ENCODE data around the gene NR1H2. TPM values are rescaled to one million over a fixed set of nuclear protein-coding genes. Genes with fewer than 3 reads are reported as not detected.
"Not testable (repeated sequence)": the region's sequence is repeated elsewhere in the genome, so short reads cannot be mapped to it uniquely, and the experiment has no call there.

The NR1H2 gene
- total RNA-seq: 64.5 TPM

DNA sequence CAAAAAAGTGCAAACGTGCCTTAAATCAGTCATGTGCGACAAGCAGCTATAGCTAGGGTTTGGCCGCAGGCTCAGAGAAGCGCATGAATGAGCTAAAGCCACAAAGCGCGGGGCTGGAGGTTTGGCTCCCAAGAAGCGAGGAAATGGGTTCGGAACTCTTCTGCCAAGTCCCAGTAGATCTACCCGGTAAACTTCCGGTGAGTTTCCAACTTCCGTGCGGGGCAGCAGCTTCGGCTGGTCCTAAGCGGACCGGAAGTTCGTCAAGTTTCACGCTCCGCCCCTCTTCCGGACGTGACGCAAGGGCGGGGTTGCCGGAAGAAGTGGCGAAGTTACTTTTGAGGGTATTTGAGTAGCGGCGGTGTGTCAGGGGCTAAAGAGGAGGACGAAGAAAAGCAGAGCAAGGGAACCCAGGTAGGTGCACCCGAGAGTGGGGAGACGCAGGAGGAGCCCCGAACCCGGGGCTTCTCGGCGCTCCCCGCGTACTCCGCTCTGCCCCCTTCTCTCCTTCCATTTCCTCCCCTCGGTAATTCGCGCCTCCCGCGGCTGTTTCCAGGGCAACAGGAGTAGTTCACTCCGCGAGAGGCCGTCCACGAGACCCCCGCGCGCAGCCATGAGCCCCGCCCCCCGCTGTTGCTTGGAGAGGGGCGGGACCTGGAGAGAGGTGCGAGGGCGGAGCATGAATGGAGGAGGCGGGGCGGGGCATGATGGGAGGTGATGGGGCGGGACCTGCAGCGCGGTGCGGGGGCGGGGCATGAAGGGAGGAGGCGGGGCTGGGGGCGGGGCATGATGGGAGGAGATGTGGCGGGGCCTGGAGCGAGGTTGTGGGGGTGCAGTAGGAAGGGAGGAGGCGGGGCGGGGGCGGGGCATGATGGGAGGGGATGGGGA is at the start of gene NR1H2:
Gene NR1H2 (plus strand): TSS at position 292 of the 885 bp plus-strand sequence. CDS start 1,149 bp downstream, outside the sequence.
- peak; percentile 97 for DNase-seq (ENCODE audit: low spot score)

DNA sequence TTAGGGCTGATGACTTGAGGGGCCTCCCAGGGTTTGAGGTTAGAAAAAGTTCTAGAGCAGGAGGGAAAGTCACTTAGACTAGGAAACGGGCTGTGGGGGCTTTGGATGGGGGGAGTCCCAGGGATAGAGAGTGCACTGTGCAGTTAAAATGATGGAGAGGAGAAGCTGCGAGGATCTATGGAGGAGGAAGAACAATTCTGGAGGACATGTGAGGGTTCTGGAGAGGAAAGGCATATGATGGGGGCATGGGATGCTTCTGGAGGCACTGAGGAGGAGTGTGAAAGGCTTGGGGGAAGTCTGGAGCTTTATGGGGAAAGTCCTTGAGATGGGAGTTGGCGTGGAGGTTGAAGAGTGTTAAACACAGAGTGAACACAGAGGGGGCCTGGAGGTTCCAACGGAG is 49.2 kb upstream of the NR1H2 start:
- DNase-seq (ENCODE audit: low spot score): no peak

DNA sequence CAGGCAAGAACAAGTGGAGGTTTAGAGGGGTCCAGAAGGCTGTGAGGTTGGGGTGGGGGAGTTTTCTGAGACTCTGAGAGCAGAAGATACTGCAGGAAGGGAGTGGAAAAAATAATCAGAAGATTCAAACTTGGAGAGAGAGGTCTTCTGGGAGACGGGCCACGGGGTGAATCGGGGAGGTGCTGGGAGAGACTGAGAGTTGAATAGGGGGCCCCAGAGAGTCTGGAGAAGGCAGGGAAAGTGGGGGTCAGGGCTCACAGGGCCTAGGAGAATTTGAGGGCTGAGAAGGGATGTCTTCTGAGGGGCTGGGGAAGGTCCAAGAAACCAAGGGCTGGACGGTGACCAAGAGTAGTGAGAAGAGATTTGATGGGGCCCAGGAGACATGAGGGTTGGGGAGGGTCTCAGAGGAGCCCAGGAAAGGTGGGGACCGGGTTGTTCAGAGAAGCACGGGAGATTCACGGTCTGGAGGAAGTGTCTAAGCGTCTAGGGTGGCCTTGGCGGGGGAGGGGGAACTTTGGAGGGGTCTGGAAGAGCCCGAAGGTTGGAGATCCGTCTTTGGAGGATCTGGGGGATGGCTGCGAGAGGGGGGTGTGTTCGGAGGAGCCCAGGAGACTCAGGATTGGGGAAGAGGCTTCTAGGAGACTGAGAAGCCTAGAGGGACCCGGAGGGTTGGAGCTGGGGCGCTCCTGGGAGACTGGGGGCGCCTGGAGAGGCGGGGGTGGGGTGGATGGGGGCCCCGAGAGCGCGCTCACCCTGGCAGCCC is 48.6 kb upstream of the NR1H2 start:
- no peak for DNase-seq (ENCODE audit: low spot score)

DNA sequence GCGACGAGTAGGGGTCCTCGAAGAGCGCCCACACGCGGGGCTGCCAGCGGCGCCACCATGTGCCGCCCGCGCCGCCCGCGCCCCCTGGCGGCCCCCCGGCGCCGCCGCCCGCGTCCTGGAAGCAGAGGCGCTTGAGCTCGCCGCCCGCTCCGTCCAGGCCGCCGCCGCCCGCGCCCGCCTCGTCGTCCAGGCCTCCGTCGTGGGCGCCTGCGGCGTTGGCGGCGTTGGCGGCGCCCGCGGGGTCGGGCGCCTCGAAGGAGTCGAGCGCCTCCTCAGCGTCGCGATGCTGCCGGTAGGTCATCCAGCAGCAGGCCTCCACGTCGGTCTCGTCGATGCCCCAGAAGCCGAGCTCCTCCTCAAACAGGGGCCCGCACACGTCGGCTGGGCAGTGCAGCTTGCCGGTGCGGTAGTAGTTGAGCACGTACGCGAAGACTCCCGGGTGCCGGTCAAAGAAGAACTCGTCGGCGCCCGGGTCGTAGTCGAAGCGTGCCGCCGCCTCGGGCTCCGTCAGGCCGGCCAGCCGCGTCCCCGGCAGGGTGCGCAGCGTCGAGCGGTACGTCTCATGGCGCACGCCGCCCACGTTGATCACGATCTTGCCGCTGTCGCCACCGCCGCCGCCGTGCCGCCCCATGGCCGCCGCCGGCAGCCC is 47.9 kb upstream of the NR1H2 start:
- DNase-seq (ENCODE audit: low spot score): no peak

DNA sequence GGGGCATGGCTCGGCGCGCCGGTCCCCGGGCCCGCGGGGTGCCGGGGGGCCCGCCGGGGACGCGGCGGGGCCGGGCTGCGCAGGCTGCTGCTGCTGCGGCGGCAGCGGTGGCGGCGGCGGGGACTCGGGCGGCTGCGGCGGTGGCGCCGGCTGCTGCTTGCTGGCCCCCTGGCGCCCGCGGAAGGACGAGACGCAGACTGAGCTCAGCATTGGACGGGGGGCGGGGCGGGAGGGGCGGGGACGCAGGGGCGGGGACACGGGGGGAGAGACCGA is 47.4 kb upstream of the NR1H2 start:
- no peak for DNase-seq (ENCODE audit: low spot score)

DNA sequence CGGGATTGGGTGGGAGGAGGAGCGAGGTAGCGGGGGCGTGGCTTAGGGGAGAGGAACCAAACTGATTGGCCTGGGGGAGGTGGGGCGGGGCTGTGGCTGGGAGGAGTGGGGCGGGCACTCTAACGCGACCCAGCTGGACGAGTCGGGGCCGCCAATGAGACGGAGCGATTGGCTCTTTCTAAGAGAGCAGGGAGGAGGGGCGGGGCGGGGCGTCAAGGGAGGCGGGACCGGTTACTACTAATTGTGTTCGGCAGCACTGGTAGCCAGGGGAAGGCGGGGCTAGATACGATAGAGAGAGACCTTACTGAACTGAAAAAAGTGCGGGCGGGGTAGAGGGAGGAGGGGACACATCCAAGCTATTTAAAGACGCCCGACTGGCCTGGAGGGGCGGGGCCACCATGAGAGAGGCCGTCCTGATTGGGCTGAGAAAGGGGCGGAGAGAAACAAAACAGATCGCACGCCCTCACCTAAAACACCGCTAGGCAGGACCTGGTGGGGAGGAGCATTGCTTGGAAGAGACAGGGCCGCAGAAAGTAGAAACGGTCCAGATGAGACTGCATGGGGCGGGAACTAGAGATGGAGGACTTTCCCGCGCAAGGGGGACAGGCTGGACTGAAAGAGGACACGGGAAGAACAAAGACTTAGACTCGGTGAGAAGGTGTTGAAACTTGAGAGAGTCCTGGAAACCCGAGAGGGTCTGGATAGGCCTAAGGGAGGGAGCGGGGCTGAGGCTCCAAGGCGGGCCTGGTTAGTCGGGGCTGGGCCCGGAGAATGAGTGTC is 46.9 kb upstream of the NR1H2 start, which contains the start of gene KCNC3:
Gene KCNC3 (minus strand): TSS at position 232 of the 780 bp plus-strand sequence. CDS start 295 bp downstream, outside the sequence.
- peak; percentile 99 for DNase-seq (ENCODE audit: low spot score)

DNA sequence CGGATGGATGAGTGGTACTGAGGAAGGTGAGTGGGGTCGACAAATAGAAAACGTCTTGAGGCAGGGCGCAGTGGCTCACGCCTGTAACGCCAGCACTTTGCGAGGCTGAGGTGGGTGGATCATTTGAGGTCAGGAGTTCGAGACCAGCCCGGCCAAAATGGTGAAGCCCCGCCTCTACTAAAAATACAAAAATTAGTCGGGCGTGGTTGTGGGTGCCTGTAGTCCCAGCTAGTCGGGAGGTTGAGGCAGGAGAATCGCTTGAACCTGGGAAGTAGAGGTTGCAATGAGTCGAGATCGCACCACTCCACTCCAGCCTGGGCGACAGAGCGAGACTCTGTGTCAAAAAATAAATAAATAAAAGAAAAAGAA is 46.3 kb upstream of the NR1H2 start:
- not testable (repeated sequence) for DNase-seq (ENCODE audit: low spot score)

DNA sequence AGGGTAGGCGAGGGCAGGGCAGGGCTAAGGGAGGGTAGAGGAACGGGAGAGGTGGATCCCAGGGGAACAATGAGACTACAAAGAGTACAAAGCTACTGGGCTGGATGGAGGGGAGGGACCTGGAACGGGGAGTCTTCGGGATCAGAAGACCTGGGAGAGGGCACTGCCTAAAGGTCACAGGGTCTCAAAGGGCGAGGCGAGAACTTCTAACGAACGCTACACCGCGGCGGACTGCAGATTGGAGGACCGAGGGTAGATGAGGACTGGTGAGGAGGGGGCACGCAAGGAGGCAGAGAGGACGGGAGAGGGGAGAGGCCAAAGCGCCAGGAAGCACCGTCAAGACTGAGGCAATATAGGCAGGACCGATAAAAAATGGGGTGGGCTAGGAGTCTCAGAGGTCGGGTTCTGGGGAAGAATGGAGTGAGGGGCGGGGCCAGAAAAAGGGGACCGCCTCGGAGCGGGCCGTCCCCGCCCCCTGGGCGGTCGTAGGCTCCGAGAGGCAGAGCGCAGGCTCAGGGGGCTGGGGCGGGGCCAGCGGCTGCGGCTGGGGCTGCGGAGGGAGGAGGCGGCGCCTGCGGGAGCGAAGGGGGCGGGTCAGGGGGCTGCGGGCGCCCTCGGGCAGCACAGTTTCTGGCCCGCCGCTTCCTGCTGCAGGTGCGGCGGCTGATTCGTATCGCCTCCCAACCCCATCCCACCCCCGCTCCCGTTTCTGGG is 45.7 kb upstream of the NR1H2 start:
- DNase-seq (ENCODE audit: low spot score): peak; percentile 79

DNA sequence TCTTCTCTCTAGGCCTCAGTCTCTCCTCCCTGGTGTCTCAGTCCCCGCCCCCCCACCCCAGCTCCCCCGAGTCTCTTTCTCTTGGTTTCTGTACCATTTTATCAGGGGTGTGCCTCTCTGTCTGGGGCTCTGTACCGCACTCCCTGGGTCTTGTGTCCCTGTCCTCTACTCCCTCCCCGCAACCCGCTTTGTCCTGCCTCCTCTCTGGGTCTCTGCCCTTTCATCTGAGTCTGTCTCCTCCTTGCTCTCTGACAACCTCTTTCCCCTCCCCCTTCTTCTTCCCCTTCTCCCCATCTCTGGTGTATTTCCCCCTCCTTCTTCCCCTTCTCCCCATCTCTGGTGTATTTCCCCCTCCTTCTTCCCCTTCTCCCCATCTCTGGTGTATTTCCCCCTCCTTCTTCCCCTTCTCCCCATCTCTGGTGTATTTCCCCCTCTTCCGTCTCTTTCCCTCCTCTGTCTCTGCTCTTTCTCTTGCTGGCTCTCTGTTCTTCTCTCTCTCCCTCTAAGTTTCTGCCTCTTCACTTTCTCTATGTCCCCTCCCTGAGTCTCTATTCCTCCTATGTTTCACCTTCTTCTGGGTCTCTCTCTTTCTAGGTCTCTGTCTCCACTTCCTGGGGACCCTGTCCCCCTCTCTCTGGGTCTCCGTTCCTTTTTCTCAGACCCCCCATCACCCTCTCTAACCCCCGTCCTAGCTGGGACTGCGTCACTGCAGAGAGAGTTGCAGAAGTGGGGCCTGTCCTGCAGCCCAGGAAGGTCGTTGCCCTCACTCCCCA is 44.9 kb upstream of the NR1H2 start:
- DNase-seq (ENCODE audit: low spot score): no peak

DNA sequence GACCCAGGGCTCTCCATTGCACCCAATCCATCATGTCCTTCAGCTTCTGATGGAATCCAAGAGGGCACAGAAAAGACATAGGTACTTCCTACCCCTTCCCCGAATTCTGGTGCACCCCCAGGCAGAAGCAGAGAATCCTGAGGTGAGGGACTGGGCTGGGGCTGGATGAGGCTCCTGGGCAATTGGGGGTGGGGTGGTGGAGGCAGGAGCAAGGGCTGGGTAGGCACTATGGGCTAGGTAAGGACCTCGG is 44.3 kb upstream of the NR1H2 start:
- no peak for DNase-seq (ENCODE audit: low spot score)

DNA sequence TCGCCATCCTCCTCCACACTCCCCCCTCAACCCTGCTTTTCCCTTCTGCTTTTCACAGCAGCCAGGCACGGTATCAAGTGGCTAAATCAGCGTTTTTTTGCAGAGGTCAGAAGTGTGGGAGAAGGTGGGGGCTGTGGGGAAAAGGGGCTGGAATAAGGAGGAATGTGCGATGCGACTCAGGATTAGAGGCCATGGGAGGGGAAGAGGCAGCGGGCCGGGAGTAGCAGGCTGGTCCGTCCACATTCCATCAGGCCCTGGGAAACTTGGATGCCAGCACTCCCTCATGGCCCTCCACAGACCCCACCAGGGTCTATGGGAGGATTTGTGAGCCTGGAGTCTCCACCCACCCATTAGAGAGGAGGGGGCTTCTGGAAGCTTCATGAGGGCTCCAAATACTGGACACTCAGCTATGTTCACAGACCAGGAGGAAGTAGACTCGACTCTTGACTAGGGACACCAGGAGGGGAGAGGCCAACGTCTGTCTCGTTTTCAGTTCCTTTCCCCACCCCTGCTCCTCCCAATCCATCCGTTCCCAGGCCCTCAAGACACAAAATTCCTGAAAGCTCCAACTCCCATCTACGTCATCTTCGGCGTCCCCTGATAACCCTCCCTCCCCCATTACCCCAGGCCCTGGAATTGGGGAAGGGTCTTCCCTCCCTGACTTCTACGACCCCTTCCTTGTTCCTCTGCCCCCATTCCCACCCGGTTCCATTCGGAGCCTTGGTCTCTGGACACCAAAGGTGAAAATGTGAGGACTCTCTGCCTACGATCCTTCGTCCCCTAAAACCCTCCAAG is 43.8 kb upstream of the NR1H2 start:
- no peak for DNase-seq (ENCODE audit: low spot score)

DNA sequence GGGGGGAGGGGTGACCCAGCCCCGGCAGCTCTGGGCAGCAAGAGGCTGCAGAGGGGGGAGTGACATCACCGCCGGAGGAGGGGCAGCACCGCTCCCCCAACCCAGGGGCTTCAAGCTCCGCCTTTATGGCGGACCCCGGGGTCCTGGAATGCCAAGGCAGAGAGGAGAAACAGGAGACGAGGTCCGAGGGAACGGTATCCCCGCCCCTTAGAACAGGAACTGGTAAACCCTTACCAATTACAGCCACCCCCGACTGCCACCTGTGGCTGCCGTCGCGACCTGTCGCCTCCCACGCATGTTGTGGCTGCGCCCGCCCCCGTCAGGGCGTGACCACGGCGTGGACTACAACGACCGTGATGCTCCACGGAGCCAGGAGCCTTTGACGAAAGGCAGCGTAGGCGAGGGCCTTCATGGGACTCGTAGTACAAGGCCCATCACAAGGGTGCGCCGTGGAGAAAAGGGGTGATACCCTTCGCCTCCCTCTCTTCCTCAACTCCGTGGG is 43.0 kb upstream of the NR1H2 start:
- DNase-seq (ENCODE audit: low spot score): peak; percentile 91

DNA sequence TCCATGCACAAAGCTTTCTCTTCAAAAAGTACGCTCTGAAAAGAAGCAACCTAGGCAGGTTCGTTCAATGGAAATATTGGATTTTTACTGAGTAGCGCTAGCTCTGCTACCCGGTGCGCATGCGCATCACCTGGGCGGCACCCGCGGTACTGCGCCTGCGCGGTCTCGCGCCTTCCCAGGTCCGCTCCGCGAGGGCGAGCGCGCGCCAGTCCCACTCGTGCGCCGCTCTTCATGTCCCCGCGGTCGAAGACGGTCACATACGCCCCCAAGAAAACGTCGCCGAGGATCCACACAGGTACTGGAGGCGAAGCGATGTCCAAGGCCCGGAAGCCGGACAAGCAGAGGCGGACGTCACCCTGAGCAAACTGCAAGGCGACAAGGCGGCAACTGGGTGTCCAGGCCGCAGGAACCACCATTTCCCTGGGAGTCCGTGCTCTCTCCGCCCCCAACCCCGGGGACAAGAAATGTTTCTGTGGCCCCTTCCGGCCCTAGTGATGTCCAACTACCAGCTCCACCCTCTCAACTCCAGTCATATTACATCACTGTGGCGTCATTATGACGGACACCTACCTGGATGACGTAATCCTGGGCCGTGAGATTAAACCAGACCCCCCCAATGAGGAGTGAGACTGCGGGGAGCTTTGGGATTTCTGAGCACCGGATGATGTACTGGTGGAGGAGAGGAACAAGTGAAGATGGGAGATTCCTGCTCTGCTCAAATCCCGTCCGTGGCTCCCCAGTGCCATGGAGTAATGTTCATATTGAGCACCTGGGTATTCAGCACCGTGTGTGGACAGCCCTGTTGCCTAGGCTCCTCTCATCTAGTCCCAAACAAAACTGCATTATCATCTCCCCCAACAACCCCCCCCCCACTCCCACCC is 42.3 kb upstream of the NR1H2 start:
- peak; percentile 75 for DNase-seq (ENCODE audit: low spot score)

DNA sequence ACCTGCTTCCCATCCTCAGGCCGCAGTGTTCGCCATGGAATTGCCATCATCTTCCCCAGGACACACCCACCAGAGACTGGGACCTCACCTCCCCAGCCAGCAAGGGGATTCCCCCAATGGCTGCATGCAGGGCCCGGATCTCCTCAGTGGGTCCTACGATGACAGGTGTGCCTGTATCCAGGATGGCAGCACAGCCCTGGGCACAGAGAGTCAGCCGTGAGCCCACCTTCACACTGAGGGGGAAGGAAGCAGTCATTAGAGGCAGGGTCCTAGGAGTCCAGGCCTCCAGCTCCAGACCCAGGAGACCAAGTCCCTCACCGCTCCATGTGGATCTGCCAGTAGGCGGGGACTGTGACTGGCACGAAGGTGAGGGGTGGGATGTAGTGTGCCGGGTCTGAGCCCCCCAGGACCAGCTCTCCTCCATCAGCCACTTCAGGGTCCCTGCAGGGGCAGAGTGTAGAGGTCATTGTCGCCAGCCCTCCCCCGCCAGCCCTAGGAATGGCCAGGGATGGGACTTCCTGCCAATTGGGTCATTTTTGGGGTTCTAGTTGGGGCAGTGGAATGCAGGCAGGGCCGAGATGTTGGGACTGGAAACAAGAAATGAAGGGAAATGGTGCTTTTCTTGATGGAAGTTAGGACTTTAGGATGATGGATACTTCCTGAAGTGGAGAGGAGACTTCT is 41.4 kb upstream of the NR1H2 start:
- DNase-seq (ENCODE audit: low spot score): no peak

DNA sequence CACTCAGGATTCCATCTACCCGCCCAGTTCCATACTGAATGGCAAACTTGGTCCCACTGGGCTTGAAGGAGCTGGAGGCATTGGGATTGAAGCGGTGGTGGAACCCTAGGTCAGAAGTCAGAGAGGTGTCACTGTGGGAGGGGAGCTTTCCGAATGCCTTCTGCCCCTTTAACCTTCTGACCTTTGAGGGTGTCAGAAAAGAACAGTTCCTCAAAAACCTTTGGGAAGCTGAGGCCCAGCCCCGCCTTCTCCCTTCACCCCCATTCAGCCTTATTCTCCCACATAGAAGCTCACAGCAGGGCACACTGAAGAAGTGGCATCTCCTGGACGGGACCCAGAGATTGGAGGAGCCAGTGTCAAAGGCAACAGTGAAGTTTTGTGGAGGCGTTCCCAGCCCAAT is 39.2 kb upstream of the NR1H2 start:
- DNase-seq (ENCODE audit: low spot score): not testable (repeated sequence)

DNA sequence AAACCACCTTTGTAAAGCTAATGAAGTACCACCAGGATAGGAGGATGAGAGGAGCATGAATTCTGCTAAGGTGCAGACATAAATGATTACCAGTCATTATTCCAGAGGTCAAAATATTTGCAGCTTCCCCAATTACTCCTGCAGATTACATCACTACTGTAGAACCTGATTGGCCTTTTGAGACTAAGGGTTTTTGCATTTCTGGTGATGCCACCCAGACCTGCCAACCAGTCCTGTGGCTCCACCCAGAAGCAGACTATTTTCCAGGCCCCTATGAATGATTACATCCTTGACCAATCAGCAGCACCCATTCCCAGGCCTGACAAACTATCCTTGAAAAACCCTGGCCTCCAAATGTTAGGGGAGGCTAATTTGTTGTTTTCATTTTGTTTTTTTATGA is 35.9 kb upstream of the NR1H2 start:
- DNase-seq (ENCODE audit: low spot score): no peak

DNA sequence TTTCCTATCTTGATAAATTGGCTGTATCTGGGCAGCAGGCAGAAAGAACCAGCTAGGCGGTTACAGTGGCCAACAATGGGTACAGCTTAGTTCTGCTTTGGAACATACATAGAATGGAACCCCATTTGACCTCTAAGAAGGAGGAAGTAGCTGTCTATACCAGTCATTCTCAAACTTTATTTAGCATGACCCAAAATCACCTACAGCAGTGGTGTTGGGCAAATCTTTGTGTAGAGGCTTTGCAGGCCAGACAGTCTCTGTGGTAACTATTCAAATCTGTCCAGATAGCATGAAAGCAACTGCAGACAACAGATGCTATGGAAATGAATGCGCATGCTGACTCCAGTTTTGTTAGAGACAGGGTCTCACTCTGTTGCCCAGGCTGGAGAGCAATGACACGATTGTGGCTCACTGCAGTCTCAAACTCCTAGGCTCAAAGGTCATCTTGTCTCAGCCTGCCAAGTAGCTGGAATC is 35.1 kb upstream of the NR1H2 start:
- no peak for DNase-seq (ENCODE audit: low spot score)

Measured in ureter (tissue), 1 donor.